ENCODE data around the gene FCGR1A. TPM values are rescaled to one million over a fixed set of nuclear protein-coding genes. Genes with fewer than 3 reads are reported as not detected.
A peak's percentile ranks its signal among the peaks of the same experiment; 100 is the strongest.
"Not testable (repeated sequence)": the region's sequence is repeated elsewhere in the genome, so short reads cannot be mapped to it uniquely, and the experiment has no call there.

Gene FCGR1A
- total RNA-seq, 4 donors from 2014 or later, result 2.5 to 63.8 (median 12.2) TPM

- DNase-seq (ENCODE audit: low spot score) (peak; percentile 68), ATAC-seq (ENCODE audit: low FRiP score) (peak; percentile 94)
Observed at GRCh38 chr1:149811890-149812829, 29.7 kb downstream of the FCGR1A start.

GRCh38 chr1:149812893-149813801 is 30.7 kb downstream of the FCGR1A start:
- not testable (repeated sequence) for DNase-seq (ENCODE audit: low spot score)

GRCh38 chr1:149820387-149820786 is 37.9 kb downstream of the FCGR1A start:
- not testable (repeated sequence) for ATAC-seq (ENCODE audit: low FRiP score); DNase-seq (ENCODE audit: low spot score)

More at GRCh38 chr1:149812893-149813801, 30.7 kb downstream of the FCGR1A start:
- peak; percentile 48 for ATAC-seq (ENCODE audit: low FRiP score)

GRCh38 chr1:149826555-149826954 is 44.1 kb downstream of the FCGR1A start:
- DNase-seq (ENCODE audit: low spot score); ATAC-seq (ENCODE audit: low FRiP score): not testable (repeated sequence)

GRCh38 chr1:149831764-149832315 is 49.3 kb downstream of the FCGR1A start:
- not testable (repeated sequence) for DNase-seq (ENCODE audit: low spot score)
- peak; percentile 44 for ATAC-seq (ENCODE audit: low FRiP score)

GRCh38 chr1:149832316-149833126 is 50.0 kb downstream of the FCGR1A start:
- peak; percentile 81 for ATAC-seq (ENCODE audit: low FRiP score)
- DNase-seq (ENCODE audit: low spot score), result not testable (repeated sequence)

- not testable (repeated sequence) for DNase-seq (ENCODE audit: low spot score); ATAC-seq (ENCODE audit: low FRiP score)
Observed at GRCh38 chr1:149833144-149833543, 50.6 kb downstream of the FCGR1A start.

- not testable (repeated sequence) for DNase-seq (ENCODE audit: low spot score)
- ATAC-seq (ENCODE audit: low FRiP score), result peak; percentile 51
Observed at GRCh38 chr1:149841149-149841548, 58.7 kb downstream of the FCGR1A start.

Other genes starting within 250 kb of the FCGR1A start
- gene PPIAL4C, start 198.8 kb upstream of the FCGR1A start, total RNA-seq, result not detected
- 10 to 100 TPM; 11.5 to 28.8 (median 25.5) TPM for gene BOLA1, start 116.9 kb downstream of the FCGR1A start, total RNA-seq
- gene SV2A, start 135.2 kb downstream of the FCGR1A start, total RNA-seq, result 1 to 10 TPM in 1 of 4 donors, under 1 TPM in 3; 0.48 to 1.3 (median 0.70) TPM
- gene SF3B4, start 145.1 kb downstream of the FCGR1A start, total RNA-seq, result 10 to 100 TPM in 1 of 4 donors, 1 to 10 TPM in 3; 6.0 to 17.4 (median 9.7) TPM
- gene MTMR11, start 154.2 kb downstream of the FCGR1A start, total RNA-seq, result 1 to 10 TPM; 3.2 to 4.8 (median 4.5) TPM
- 10 to 100 TPM; 17.0 to 37.9 (median 27.5) TPM for gene OTUD7B, start 228.0 kb downstream of the FCGR1A start, total RNA-seq

All from omental fat pad (tissue), 4 donors.